CD14-positive monocyte (primary cell): ENCODE results near the gene ARMC10. TPM values are rescaled to one million over a fixed set of nuclear protein-coding genes. Genes with fewer than 3 reads are reported as not detected.

Source experiments
- DNase-seq, 3 donors: peaks; one replicate each; pipeline ENCODE4 v3.0.0-alpha.2; 2011 to 2022
- H2AFZ ChIP-seq: 2 replicates; pipeline ENCODE4 v1.6.0; 2012; ENCODE audit warnings: mild to moderate bottlenecking, low read depth, low read length, inconsistent platforms; ENCODE audit not compliant: insufficient read depth, poor library complexity, severe bottlenecking
- H3K27ac ChIP-seq, 2 donors: 1 replicate in 1 of 2; 2 replicates in 1 of 2; pipeline ENCODE4 v1.5.1; 2012 to 2013; ENCODE audit warnings: low read length in 2 of 2, control low read depth in 1 of 2, inconsistent platforms in 1 of 2, low read depth in 1 of 2, mild to moderate bottlenecking in 1 of 2
- H3K27me3 ChIP-seq, 2 donors: one replicate each; pipeline versions ENCODE4 v1.6.0 to v1.6.1; 2011 to 2013; ENCODE audit warnings: low read length in 2 of 2; ENCODE audit not compliant: control insufficient read depth in 2 of 2, insufficient read depth in 2 of 2
- H3K36me3 ChIP-seq, 2 donors: replicated peaks in 1 of 2; 1 replicate in 1 of 2; 2 replicates in 1 of 2; pipeline versions ENCODE4 v1.5.1 to v1.6.1; 2012 to 2013; ENCODE audit warnings: low read length in 2 of 2, control low read depth in 1 of 2, inconsistent platforms in 1 of 2, mild to moderate bottlenecking in 1 of 2; ENCODE audit not compliant: insufficient read depth in 2 of 2, control insufficient read depth in 1 of 2
- H3K4me1 ChIP-seq, 2 donors: 1 replicate in 1 of 2; 2 replicates in 1 of 2; pipeline versions ENCODE4 v1.5.1 to v1.6.1; 2012 to 2013; ENCODE audit warnings: low read length in 2 of 2, control low read depth in 1 of 2, inconsistent platforms in 1 of 2, mild to moderate bottlenecking in 1 of 2, moderate library complexity in 1 of 2; ENCODE audit not compliant: insufficient read depth in 2 of 2, control insufficient read depth in 1 of 2
- H3K4me2 ChIP-seq: replicated peaks from 2 replicates; pipeline ENCODE3; 2012; ENCODE audit warnings: low read length, moderate library complexity, mild to moderate bottlenecking; ENCODE audit not compliant: poor library complexity, severe bottlenecking; ENCODE audit errors: extremely low read depth
- H3K4me3 ChIP-seq, 3 experiments: fragments of 200-600 bp in 1 of 3; sonication (generic) in 1 of 3; replicated peaks in 1 of 3; 1 replicate in 2 of 3; 2 replicates in 1 of 3; pipeline ENCODE4 v1.5.1; 2011 to 2013; ENCODE audit warnings: low read length in 3 of 3, mild to moderate bottlenecking in 3 of 3, control low read depth in 2 of 3, low read depth in 2 of 3, inconsistent platforms in 1 of 3, moderate library complexity in 1 of 3
- H3K79me2 ChIP-seq: 2 replicates; pipeline ENCODE4 v1.6.0; 2012; ENCODE audit warnings: mild to moderate bottlenecking, control low read depth, inconsistent platforms, low read length, moderate library complexity; ENCODE audit not compliant: insufficient read depth
- H3K9ac ChIP-seq: 2 replicates; pipeline ENCODE4 v1.6.0; 2017; ENCODE audit warnings: low read length, mild to moderate bottlenecking; ENCODE audit not compliant: insufficient read depth, poor library complexity, severe bottlenecking
- H3K9me3 ChIP-seq, 2 donors: replicated peaks in 1 of 2; 1 replicate in 1 of 2; 2 replicates in 1 of 2; pipeline versions ENCODE4 v1.5.1 to v1.6.1; 2012 to 2013; ENCODE audit warnings: low read length in 2 of 2, control low read depth in 1 of 2; ENCODE audit not compliant: control insufficient read depth in 1 of 2, insufficient read depth in 1 of 2
- H4K20me1 ChIP-seq: 2 replicates; pipeline ENCODE4 v1.6.0; 2012; ENCODE audit warnings: mild to moderate bottlenecking, low read length, control low read depth, moderate library complexity; ENCODE audit not compliant: insufficient read depth
- H3K27ac Mint-ChIP-seq, 7 donors: one replicate each; pipeline ENCODE4 v1.8.0; 2020; ENCODE audit warnings: mild to moderate bottlenecking in 7 of 7, mixed read lengths in 7 of 7, moderate library complexity in 6 of 7, inconsistent platforms in 2 of 7
- H3K27me3 Mint-ChIP-seq, 3 donors: one replicate each; pipeline ENCODE4 v1.8.0; 2021 to 2022; ENCODE audit warnings: low read depth in 3 of 3, mild to moderate bottlenecking in 3 of 3, mixed read lengths in 3 of 3, moderate library complexity in 3 of 3, inconsistent platforms in 1 of 3
- H3K36me3 Mint-ChIP-seq, 2 donors: one replicate each; pipeline ENCODE4 v1.8.0; 2020; ENCODE audit warnings: mixed read lengths in 2 of 2, inconsistent platforms in 1 of 2, mild to moderate bottlenecking in 1 of 2
- H3K4me1 Mint-ChIP-seq: one replicate; pipeline ENCODE4 v1.8.0; 2020; ENCODE audit warnings: mild to moderate bottlenecking, mixed read lengths
- H3K4me3 Mint-ChIP-seq, 2 donors: one replicate each; pipeline ENCODE4 v1.8.0; 2020; ENCODE audit warnings: mild to moderate bottlenecking in 2 of 2, mixed read lengths in 2 of 2, moderate library complexity in 1 of 2
- H3K9me3 Mint-ChIP-seq, 7 donors: one replicate each; pipeline ENCODE4 v1.8.0; 2020 to 2022; ENCODE audit warnings: mixed read lengths in 7 of 7, mild to moderate bottlenecking in 6 of 7, moderate library complexity in 6 of 7, inconsistent platforms in 2 of 7
- CTCF ChIP-seq: fragments of 200-600 bp; IDR thresholded peaks from one replicate; pipeline ENCODE4 v1.8.0; 2022; ENCODE audit warnings: antibody characterized with exemption, mild to moderate bottlenecking
- WGBS: methylation state at CpG from one replicate; pipeline ENCODE4 v1.1.5; 2013; ENCODE audit warnings: missing lambda C conversion rate; ENCODE audit not compliant: insufficient coverage; 5-methylcytosine and 5-hydroxymethylcytosine counted together
- intact Hi-C, 2 donors: fragments of 100-400 bp; cut with micrococcal nuclease; formaldehyde crosslinking; loops; one replicate each; pipeline versions ENCODE4 v1.15.0 to v1.15.1; 2023
- polyA plus RNA-seq, 3 donors: library from polyadenylated mRNA; depleted of rRNA in 1 of 3; unstranded in 2 of 3; stranded (reverse) in 1 of 3; fragments of 300-500 nt in 2 of 3; fragments of >200 nt in 1 of 3; fragmentation: Illumina TruSeq in 2 of 3; gene quantifications; 1 replicate in 2 of 3; 2 replicates in 1 of 3; pipeline ENCODE4 v1.2.3, GENCODE V29; 2012 to 2021

ARMC10 gene
- polyA plus RNA-seq, 3 donors = 15.4 to 60.1 (median 55.1) TPM

GRCh38 chr7:103132995-103133688, 58.2 kb downstream of the ARMC10 start:
- Histone ChIP-seq H3K27ac (no peak overlapping the region), H3K79me2 (no peaks in the 10 kb centered on the region), H3K9ac (no peak overlapping the region), H3K27me3 (no peaks in the 10 kb centered on the region), H3K9me3 (no peaks in the 10 kb centered on the region), H3K4me1 (no peaks in the 10 kb centered on the region), H4K20me1 (no peaks in the 10 kb centered on the region), H3K36me3 (peaks cover under 1 to 5% of the 10 kb centered on the region in 2 donors), H3K4me3 (no peak overlapping the region), H3K4me2 (no peak overlapping the region), H2AFZ (no peak overlapping the region)
- intact Hi-C loops = no loop called here
- Mint-ChIP-seq H3K36me3 (peaks cover 8 to 10% of the 10 kb centered on the region in 2 donors), H3K27ac (peak overlapping the region in 3 of 7 donors; percentile 7 to 54 (median 30)), H3K4me1 (peaks cover 5% of the 10 kb centered on the region), H3K9me3 (no peaks in the 10 kb centered on the region), H3K4me3 (no peak overlapping the region), H3K27me3 (no peaks in the 10 kb centered on the region)
- DNase-seq = no peak
- 93% methylated on average over 5 of the region's 9 CpGs for WGBS
- no peak for TF ChIP-seq CTCF

GRCh38 chr7:103134836-103135554, 60.1 kb downstream of the ARMC10 start:
- H3K36me3 ChIP-seq = no peaks in the 10 kb centered on the region
- no peaks in the 10 kb centered on the region for H3K9me3 ChIP-seq
- peaks cover 3% of the 10 kb centered on the region for H3K4me1 Mint-ChIP-seq
- H3K79me2 ChIP-seq = no peaks in the 10 kb centered on the region
- no peak for TF ChIP-seq CTCF
- WGBS = no CpG with 5 or more reads among the region's 3 CpGs
- H3K4me3 ChIP-seq = no peak overlapping the region
- no peak overlapping the region for H3K9ac ChIP-seq
- no peak overlapping the region for H3K4me3 Mint-ChIP-seq
- H3K36me3 Mint-ChIP-seq = peaks cover 3 to 5% of the 10 kb centered on the region in 2 donors
- no peaks in the 10 kb centered on the region for H3K4me1 ChIP-seq
- H3K27me3 ChIP-seq = no peaks in the 10 kb centered on the region
- H3K27me3 Mint-ChIP-seq = no peaks in the 10 kb centered on the region
- DNase-seq = no peak
- H3K27ac Mint-ChIP-seq = peak overlapping the region in 1 of 7 donors; percentile 42
- H3K9me3 Mint-ChIP-seq = no peaks in the 10 kb centered on the region
- H4K20me1 ChIP-seq = no peaks in the 10 kb centered on the region
- H3K27ac ChIP-seq = no peak overlapping the region
- H2AFZ ChIP-seq = no peak overlapping the region
- intact Hi-C loops = no loop called here
- no peak overlapping the region for H3K4me2 ChIP-seq
